K562 (cell line): Measurements from ENCODE around the gene WDR1.

Experiments used
- CEBPZ ChIP-seq: fragments of 150-350 bp; IDR thresholded peaks from 2 replicates; pipeline ENCODE4 v1.6.1; 2014; ENCODE audit warnings: low read depth, mild to moderate bottlenecking, low read length, borderline replicate concordance
- CHD4 ChIP-seq: fragments of 200-600 bp; sonication (generic); IDR thresholded peaks from 3 replicates; pipeline ENCODE4 v1.6.1; 2012; ENCODE audit warnings: low read depth, mild to moderate bottlenecking, mixed read lengths, low read length, inconsistent platforms; ENCODE audit not compliant: insufficient read depth, insufficient replicate concordance, poor library complexity, severe bottlenecking
- CTCF ChIP-seq, 3 experiments: IDR thresholded peaks in 2 of 3; conservative IDR thresholded peaks in 1 of 3; 2 replicates each; pipeline ENCODE4 v1.5.1; 2011 to 2012; ENCODE audit warnings: low read length in 3 of 3, mild to moderate bottlenecking in 3 of 3, control low read depth in 2 of 3, improper control_type of control experiment in 1 of 3, inconsistent platforms in 1 of 3, low read depth in 1 of 3, mixed read lengths in 1 of 3, moderate library complexity in 1 of 3; ENCODE audit not compliant: insufficient read depth in 2 of 3
- EZH2 ChIP-seq: IDR thresholded peaks from 2 replicates; pipeline ENCODE4 v1.6.1; 2012; ENCODE audit warnings: low read depth, mild to moderate bottlenecking, inconsistent platforms, low read length, borderline replicate concordance
- MXI1 ChIP-seq: IDR thresholded peaks from 2 replicates; pipeline ENCODE4 v1.6.1; 2011; ENCODE audit warnings: low read depth, mild to moderate bottlenecking, improper control_type of control experiment, low read length
- SMARCC2 ChIP-seq: fragments of 450-650 bp; IDR thresholded peaks from 2 replicates; pipeline ENCODE4 v1.6.1; 2017; ENCODE audit warnings: antibody characterized with exemption, moderate library complexity, mild to moderate bottlenecking, low read depth
- USF2 ChIP-seq: sonication (generic); formaldehyde crosslinking; IDR thresholded peaks from 2 replicates; pipeline ENCODE4 v1.5.0; 2020; ENCODE audit warnings: missing genetic modification reagents
- ZNF253 ChIP-seq: fragments of 250-450 bp; sonication (Bioruptor Pico); conservative IDR thresholded peaks from 2 replicates; pipeline ENCODE4 v1.6.1; 2021; ENCODE audit warnings: mild to moderate bottlenecking
- ZNF41 ChIP-seq: fragments of 250-450 bp; sonication (Bioruptor Pico); conservative IDR thresholded peaks from 2 replicates; pipeline ENCODE4 v1.4.0; 2020; ENCODE audit warnings: mild to moderate bottlenecking
- ZNF584 ChIP-seq: fragments of 200-800 bp; sonication (Bioruptor generic); IDR thresholded peaks from 2 replicates; pipeline ENCODE4 v1.6.1; 2016; ENCODE audit warnings: low read depth, mild to moderate bottlenecking, missing genetic modification characterization, missing compliant biosample characterization
- TF ChIP-seq, protein P1 (sequence below), 2 experiments: IDR thresholded peaks in 1 of 2; conservative IDR thresholded peaks in 1 of 2; 2 replicates each; pipeline ENCODE4 v1.6.1; 2016; ENCODE audit warnings: low read depth in 2 of 2, mild to moderate bottlenecking in 1 of 2, missing compliant biosample characterization in 1 of 2, missing genetic modification characterization in 1 of 2, moderate library complexity in 1 of 2
- TF ChIP-seq, protein P2 (sequence below): sonication (generic); formaldehyde crosslinking; IDR thresholded peaks from 2 replicates; pipeline ENCODE4 v1.8.1; 2023; ENCODE audit warnings: mild to moderate bottlenecking, missing genetic modification reagents

DNA sequence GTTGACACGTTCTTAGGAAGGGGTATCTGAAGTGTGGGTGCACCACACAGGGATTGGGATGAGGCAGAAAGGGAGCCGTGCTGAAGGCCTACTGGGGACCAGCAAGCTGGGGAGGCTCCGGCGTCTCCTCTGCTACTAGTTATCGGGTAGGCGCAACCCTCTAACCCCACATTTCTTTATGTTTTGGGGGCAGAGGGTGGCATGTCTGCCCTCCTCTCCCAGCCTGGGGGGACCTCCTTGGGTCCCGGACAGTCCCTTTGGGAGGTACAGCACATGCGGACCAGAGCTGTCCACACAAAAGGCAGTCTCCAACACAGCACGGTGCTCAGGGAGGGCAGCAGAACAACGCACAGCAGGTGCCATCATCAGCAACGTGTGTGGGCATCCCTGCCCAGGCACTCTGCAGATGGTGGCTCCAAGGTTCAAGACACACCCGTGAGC is 33.2 kb downstream of the WDR1 start:
- TF ChIP-seq CHD4 (no peak), MXI1 (no peak), CEBPZ (no peak), USF2 (no peak), EZH2 (no peak), CTCF (IDR thresholded peaks at IDR 0.05 in 2 of 3, conservative IDR thresholded peaks at IDR 0.05 in 1 of 3; ENCODE audit: insufficient read depth in 2 of 3, low read depth in 1 of 3, low read length in 3 of 3) (no peak), ZNF584 (CRISPR knock-in tag) (no peak), ZNF41 (CRISPR knock-in tag) (no peak), SMARCC2 (no peak), ZNF253 (CRISPR knock-in tag) (no peak)
- TF ChIP-seq, protein P1, sequence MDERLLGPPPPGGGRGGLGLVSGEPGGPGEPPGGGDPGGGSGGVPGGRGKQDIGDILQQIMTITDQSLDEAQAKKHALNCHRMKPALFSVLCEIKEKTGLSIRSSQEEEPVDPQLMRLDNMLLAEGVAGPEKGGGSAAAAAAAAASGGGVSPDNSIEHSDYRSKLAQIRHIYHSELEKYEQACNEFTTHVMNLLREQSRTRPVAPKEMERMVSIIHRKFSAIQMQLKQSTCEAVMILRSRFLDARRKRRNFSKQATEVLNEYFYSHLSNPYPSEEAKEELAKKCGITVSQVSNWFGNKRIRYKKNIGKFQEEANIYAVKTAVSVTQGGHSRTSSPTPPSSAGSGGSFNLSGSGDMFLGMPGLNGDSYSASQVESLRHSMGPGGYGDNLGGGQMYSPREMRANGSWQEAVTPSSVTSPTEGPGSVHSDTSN (CRISPR knock-in tag; IDR thresholded peaks at IDR 0.05; ENCODE audit: low read depth), result no peak
- TF ChIP-seq, protein P1 (tag; conservative IDR thresholded peaks at IDR 0.05; ENCODE audit: low read depth), result no peak
- TF ChIP-seq, protein P2, sequence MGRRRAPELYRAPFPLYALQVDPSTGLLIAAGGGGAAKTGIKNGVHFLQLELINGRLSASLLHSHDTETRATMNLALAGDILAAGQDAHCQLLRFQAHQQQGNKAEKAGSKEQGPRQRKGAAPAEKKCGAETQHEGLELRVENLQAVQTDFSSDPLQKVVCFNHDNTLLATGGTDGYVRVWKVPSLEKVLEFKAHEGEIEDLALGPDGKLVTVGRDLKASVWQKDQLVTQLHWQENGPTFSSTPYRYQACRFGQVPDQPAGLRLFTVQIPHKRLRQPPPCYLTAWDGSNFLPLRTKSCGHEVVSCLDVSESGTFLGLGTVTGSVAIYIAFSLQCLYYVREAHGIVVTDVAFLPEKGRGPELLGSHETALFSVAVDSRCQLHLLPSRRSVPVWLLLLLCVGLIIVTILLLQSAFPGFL (CRISPR knock-in tag), result no peak
